WERI-Rb-1 (cell line): ENCODE results near the gene ATP1B3.
A peak's percentile ranks its signal among the peaks of the same experiment; 100 is the strongest.
"Not testable (repeated sequence)": the region's sequence is repeated elsewhere in the genome, so short reads cannot be mapped to it uniquely, and the experiment has no call there.

Experiments
- DNase-seq: peaks from one replicate; pipeline ENCODE4 v3.0.0-alpha.2; 2020
- H3K27ac ChIP-seq: fragments of 250-450 bp; sonication (Bioruptor Pico); 2 replicates; pipeline ENCODE4 v1.5.1; 2020; ENCODE audit warnings: mild to moderate bottlenecking, moderate library complexity
- H3K27me3 ChIP-seq: fragments of 250-450 bp; sonication (Bioruptor Pico); 2 replicates; pipeline ENCODE4 v1.5.1; 2021; ENCODE audit warnings: mild to moderate bottlenecking, low read depth, moderate library complexity; ENCODE audit not compliant: insufficient read depth, severe bottlenecking
- H3K36me3 ChIP-seq: fragments of 250-450 bp; sonication (Bioruptor Pico); 2 replicates; pipeline ENCODE4 v1.5.1; 2020; ENCODE audit warnings: mild to moderate bottlenecking, moderate library complexity
- H3K4me3 ChIP-seq: 2 replicates; pipeline ENCODE4 v1.5.1; 2011; ENCODE audit warnings: low read depth, mild to moderate bottlenecking, control low read depth, low read length
- H3K9me3 ChIP-seq: fragments of 250-450 bp; sonication (Bioruptor Pico); 2 replicates; pipeline ENCODE4 v1.5.1; 2021; ENCODE audit warnings: mild to moderate bottlenecking, moderate library complexity; ENCODE audit not compliant: severe bottlenecking
- TF ChIP-seq, protein P1 (sequence below): IDR thresholded peaks from 2 replicates; pipeline ENCODE4 v1.5.1; 2011; ENCODE audit warnings: low read depth, mild to moderate bottlenecking, control low read depth, inconsistent platforms, low read length

ATP1B3 gene

DNA sequence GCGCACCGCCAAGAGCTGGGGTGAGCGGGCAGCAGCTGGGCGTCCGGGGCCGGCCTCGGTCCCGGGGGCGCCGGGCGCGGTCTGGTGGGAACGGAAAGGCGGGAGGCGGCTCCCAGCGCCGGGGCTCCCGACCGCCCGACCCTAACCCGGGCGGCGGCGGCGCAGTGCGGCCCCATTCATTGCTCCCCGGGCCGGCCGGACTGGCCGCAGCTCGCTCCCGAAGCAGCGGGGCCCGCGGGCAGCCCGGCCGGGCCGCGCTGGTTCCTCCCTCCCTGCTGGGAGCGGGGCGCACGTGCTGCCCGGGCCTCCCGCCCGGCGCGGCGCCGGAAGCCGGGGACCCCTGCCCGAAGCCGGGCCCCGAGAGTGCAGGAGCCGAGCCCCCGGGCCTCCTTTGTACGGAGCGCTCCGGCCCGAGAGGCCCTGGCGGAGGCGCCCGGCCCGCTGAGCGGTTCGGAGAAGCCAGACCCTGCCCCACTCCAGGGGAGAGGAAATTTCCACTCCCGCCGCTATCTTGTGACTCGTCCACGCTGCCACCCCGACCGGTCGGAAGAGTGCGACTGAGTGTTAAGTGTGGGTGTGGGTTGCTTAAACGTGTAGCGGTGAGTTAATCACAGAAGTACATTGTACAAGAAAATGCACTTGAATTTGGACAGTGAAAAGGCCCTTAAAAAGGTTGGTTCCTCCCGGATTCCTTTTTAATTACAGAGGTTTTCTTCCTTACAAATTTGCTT lies 613 bp downstream of the ATP1B3 start:
- H3K9me3 ChIP-seq, result no peaks in the 10 kb centered on the region
- TF ChIP-seq, protein P1, sequence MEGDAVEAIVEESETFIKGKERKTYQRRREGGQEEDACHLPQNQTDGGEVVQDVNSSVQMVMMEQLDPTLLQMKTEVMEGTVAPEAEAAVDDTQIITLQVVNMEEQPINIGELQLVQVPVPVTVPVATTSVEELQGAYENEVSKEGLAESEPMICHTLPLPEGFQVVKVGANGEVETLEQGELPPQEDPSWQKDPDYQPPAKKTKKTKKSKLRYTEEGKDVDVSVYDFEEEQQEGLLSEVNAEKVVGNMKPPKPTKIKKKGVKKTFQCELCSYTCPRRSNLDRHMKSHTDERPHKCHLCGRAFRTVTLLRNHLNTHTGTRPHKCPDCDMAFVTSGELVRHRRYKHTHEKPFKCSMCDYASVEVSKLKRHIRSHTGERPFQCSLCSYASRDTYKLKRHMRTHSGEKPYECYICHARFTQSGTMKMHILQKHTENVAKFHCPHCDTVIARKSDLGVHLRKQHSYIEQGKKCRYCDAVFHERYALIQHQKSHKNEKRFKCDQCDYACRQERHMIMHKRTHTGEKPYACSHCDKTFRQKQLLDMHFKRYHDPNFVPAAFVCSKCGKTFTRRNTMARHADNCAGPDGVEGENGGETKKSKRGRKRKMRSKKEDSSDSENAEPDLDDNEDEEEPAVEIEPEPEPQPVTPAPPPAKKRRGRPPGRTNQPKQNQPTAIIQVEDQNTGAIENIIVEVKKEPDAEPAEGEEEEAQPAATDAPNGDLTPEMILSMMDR, result no peak
- H3K4me3 ChIP-seq, result peak overlapping the region; percentile 92
- H3K36me3 ChIP-seq, result peaks cover 3% of the 10 kb centered on the region
- H3K27me3 ChIP-seq, result no peaks in the 10 kb centered on the region
- DNase-seq, result peak; percentile 34
- H3K27ac ChIP-seq, result peak overlapping the region; percentile 94

DNA sequence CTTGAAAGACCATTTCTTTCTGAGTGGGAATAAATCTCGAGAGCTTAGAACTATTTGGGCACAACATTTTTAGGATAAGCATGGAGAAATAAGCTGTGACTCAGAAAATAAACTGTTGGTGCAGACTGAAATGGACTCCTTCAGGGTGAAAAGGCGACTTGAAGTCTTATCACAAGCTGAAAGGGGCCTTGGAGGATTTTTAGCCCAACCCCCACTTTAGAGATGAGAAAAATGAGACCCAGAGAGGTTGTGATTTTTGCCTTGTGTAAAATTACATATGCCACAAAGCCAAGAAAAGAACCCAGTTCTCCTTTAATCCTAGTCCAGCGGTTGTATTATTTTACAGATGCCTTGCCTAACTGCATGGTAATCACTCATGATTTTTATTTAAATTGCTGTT lies 1.5 kb downstream of the ATP1B3 start:
- Histone ChIP-seq H3K9me3 (no peaks in the 10 kb centered on the region), H3K4me3 (peak overlapping the region; percentile 92), H3K27me3 (no peaks in the 10 kb centered on the region), H3K27ac (peak overlapping the region; percentile 94), H3K36me3 (peaks cover 10% of the 10 kb centered on the region)
- DNase-seq, result no peak
- TF ChIP-seq, protein P1, result no peak

DNA sequence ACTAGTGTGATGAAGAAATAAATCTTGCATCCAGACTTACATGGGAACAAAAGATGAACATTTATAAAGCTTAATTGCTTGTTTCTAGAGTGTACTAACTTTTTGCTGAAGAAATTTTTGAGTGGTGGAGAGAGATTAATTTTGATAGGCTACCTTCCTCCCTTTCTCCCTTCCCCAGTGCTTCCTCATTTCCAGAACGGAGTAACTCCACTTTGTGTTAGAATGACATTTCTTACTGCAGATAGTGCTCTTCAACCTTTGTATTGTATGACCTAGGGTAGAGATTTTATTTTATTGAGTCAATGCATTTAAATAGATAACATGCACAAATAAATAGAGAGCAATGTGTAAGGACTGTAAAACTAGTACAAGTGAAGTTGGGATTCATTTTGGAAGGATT lies 1.9 kb downstream of the ATP1B3 start:
- Histone ChIP-seq H3K27me3 (no peaks in the 10 kb centered on the region), H3K4me3 (peak overlapping the region; percentile 92), H3K9me3 (no peaks in the 10 kb centered on the region), H3K36me3 (peaks cover 11% of the 10 kb centered on the region), H3K27ac (no peak overlapping the region)
- TF ChIP-seq, protein P1, result no peak
- no peak for DNase-seq

DNA sequence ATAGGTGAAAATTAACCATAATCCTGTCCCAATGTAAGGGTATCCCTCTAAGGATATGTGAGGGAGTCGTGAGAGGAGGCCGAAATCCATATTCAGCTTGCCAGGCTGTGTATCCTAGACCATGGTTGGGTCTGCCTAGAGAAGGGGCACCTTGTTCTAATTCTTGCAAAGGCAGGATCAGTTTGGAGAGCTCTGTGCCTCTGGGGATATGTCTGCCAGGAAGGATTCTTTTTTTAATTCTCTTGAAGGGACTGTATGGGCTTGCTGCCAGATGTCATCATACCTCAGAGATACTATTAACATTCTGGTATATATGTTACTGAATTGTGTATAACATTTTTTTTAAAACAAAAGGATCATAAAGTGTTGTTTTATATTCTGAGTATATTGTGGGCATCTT lies 2.4 kb downstream of the ATP1B3 start:
- no peak for DNase-seq
- TF ChIP-seq, protein P1, result no peak
- Histone ChIP-seq H3K9me3 (no peaks in the 10 kb centered on the region), H3K27me3 (no peaks in the 10 kb centered on the region), H3K27ac (no peak overlapping the region), H3K36me3 (peaks cover 11% of the 10 kb centered on the region), H3K4me3 (no peak overlapping the region)

DNA sequence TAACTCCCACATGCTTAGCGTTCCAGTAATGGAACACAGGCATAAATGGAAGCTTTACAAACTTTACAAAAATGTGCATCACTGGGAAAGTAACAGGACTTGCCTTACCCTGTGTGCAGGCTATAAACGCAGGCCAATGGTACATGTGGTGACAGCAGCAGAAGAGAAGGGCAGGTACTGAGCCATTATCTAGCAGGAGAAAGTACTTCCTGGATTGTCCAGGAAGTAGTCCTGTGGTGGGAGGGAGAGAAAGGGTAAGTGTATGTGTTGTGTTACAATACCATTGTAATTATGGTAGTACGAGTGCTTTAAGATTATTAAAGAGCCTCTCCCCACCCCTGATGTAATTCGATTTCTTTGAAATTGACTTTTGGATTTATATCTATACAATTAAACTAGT lies 5.3 kb downstream of the ATP1B3 start:
- no peak for DNase-seq
- H3K4me3 ChIP-seq, result no peak overlapping the region
- no peak overlapping the region for H3K27ac ChIP-seq
- H3K9me3 ChIP-seq, result no peaks in the 10 kb centered on the region
- TF ChIP-seq, protein P1, result no peak
- H3K36me3 ChIP-seq, result peaks cover 15% of the 10 kb centered on the region
- H3K27me3 ChIP-seq, result no peaks in the 10 kb centered on the region

DNA sequence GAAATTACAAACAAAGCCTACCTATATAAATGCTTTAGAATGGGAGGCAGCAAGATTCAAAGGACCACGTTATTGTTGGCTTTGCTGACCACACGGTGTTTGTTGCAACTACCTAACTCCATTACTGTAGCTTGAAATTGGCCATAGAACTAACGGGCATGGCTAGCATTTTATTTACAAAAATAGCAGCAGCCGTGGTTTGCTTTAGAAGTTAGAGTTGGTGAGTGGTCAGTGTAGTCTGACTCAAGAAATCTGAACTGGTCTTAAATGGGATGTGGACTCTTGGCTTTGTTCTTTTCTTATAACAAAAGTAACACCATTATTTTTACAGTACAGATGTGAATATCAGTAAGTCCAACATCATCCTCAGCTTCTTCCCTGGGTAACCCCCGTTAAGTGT lies 10.6 kb downstream of the ATP1B3 start:
- peaks cover 21% of the 10 kb centered on the region for H3K36me3 ChIP-seq
- TF ChIP-seq, protein P1, result no peak
- no peak overlapping the region for H3K4me3 ChIP-seq

DNA sequence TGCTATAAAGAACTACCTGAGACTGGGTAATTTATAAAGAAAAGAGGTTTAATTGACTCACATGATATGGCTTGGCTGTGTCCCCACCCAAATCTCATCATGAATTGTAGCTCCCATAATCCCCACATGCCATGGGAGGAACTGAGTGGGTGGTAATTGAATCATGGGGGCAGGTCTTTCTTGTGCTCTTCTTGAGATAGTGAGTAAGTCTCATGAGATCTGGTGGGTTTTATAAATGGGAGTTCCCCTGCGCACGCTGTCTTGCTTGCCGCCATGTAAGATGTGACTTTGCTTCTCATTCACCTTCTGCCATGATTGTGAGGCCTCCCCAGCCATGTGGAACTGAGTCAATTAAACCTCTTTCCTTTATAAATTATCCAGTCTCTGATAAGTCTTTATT lies 12.1 kb downstream of the ATP1B3 start:
- H3K36me3 ChIP-seq, result peaks cover 13% of the 10 kb centered on the region
- not testable (repeated sequence) for H3K27ac ChIP-seq, H3K4me3 ChIP-seq, DNase-seq, H3K9me3 ChIP-seq, H3K27me3 ChIP-seq

More for the DNA sequence above, 10.6 kb downstream of the ATP1B3 start:
- Histone ChIP-seq H3K9me3 (no peaks in the 10 kb centered on the region), H3K27me3 (no peaks in the 10 kb centered on the region), H3K27ac (no peak overlapping the region)
- no peak for DNase-seq
